KBM-7 (cell line): ENCODE results near the gene ZNF786.
A peak's percentile ranks its signal among the peaks of the same experiment; 100 is the strongest.
"Not testable (repeated sequence)": the region's sequence is repeated elsewhere in the genome, so short reads cannot be mapped to it uniquely, and the experiment has no call there.

ENCODE experiments used
- DNase-seq: peaks from one replicate; pipeline ENCODE4 v3.0.0-alpha.2; 2015
- in situ Hi-C: fragments of 300-500 bp; cut with MboI; formaldehyde crosslinking; loops from 2 replicates; pipeline ENCODE4 v1.14.3; 2020; ENCODE audit warnings: low sequenced_read_pairs, low pct_unique_long_range_greater_than_20kb, mixed read lengths

ZNF786 gene

GRCh38 chr7:149046416-149046815, 44.1 kb downstream of the ZNF786 start:
- DNase-seq = no peak
- in situ Hi-C loops = no loop called here

- in situ Hi-C loops = no loop called here
- no peak for DNase-seq
These were observed 46.6 kb downstream of the ZNF786 start for GRCh38 chr7:149043936-149044335.

- no peak for DNase-seq
- in situ Hi-C loops = no loop called here
These were observed 49.2 kb downstream of the ZNF786 start for GRCh38 chr7:149041350-149041749.

GRCh38 chr7:149038641-149039040, 51.9 kb downstream of the ZNF786 start:
- DNase-seq, in situ Hi-C loops: not testable (repeated sequence)

- DNase-seq = no peak
- in situ Hi-C loops = no loop called here
These were observed 53.8 kb downstream of the ZNF786 start for GRCh38 chr7:149036676-149037075.

- in situ Hi-C loops = no loop called here
- no peak for DNase-seq
These were observed 59.1 kb downstream of the ZNF786 start for GRCh38 chr7:149031353-149031910.

GRCh38 chr7:149030439-149030838, 60.1 kb downstream of the ZNF786 start:
- DNase-seq, in situ Hi-C loops: not testable (repeated sequence)

GRCh38 chr7:149028346-149029109, 62.0 kb downstream of the ZNF786 start, which contains the start of gene PDIA4:
PDIA4 (minus strand) TSS chr7:149028505; CDS start chr7:149028408, 97 bp downstream.
- in situ Hi-C loops = no loop called here
- peak; percentile 99 for DNase-seq

- peak; percentile 27 for DNase-seq
- in situ Hi-C loops = no loop called here
These were observed 62.7 kb downstream of the ZNF786 start for GRCh38 chr7:149027611-149028345.

GRCh38 chr7:149027055-149027454, 63.5 kb downstream of the ZNF786 start:
- peak; percentile 14 for DNase-seq
- in situ Hi-C loops = no loop called here

- no peak for DNase-seq
- in situ Hi-C loops = no loop called here
These were observed 66.9 kb downstream of the ZNF786 start for GRCh38 chr7:149023662-149024061.

- no peak for DNase-seq
- in situ Hi-C loops = no loop called here
These were observed 67.7 kb downstream of the ZNF786 start for GRCh38 chr7:149022756-149023360.

GRCh38 chr7:149021725-149022062, 68.8 kb downstream of the ZNF786 start:
- no peak for DNase-seq
- in situ Hi-C loops = no loop called here

GRCh38 chr7:149020483-149020882, 70.0 kb downstream of the ZNF786 start:
- in situ Hi-C loops = no loop called here
- no peak for DNase-seq
